HepG2 (cell line): ENCODE results near the gene CCNL1. TPM values are rescaled to one million over a fixed set of nuclear protein-coding genes. Genes with fewer than 3 reads are reported as not detected.
A peak's percentile ranks its signal among the peaks of the same experiment; 100 is the strongest.

Source experiments
- ATAC-seq: fragments of 200-7000 bp; cut with Tn5 transposase; 3 replicates; pipeline ENCODE4 v1.9.1; 2020; ENCODE audit warnings: mild to moderate bottlenecking, moderate library complexity
- BruUV-seq: library from RNA; stranded (reverse); fragments of 400-500 nt; replicated peaks from 2 replicates; lab custom pipeline; 2021; lab: Mats Ljungman, UMichigan
- CTCF ChIA-PET: fragments of 300-600 bp; formaldehyde crosslinking; extraction: SDS; loops from one replicate; lab custom pipeline; 2021; ENCODE audit warnings: low total read pairs, inconsistent platforms, low intra/inter-chr PET ratio; lab: Yijun Ruan, JAX
- POLR2A ChIA-PET: fragments of 350-600 bp; sonication (Branson Sonifier 250); formaldehyde crosslinking; loops from one replicate; lab custom pipeline; 2020; ENCODE audit warnings: antibody characterized with exemption, inconsistent platforms; lab: Yijun Ruan, JAX
- DNase-seq: peaks from one replicate; pipeline ENCODE4 v3.0.0-alpha.2; 2015; ENCODE audit warnings: low spot score
- FAIRE-seq: peaks from 3 replicates; lab custom pipeline; 2011; peaks lifted over from hg19 to GRCh38; lab: Jason Lieb, UNC
- H2AFZ ChIP-seq: one replicate; pipeline ENCODE4 v1.6.1; 2011; ENCODE audit warnings: low read length, inconsistent platforms
- H3K27ac ChIP-seq: fragments of 300-600 bp; 3 replicates; pipeline ENCODE4 v1.8.0; 2011; ENCODE audit warnings: mixed run types, mild to moderate bottlenecking, mixed read lengths, low read length, inconsistent platforms; ENCODE audit not compliant: insufficient read depth; ENCODE audit errors: extremely low read length
- H3K27me3 ChIP-seq, 2 experiments: fragments of 200-600 bp in 1 of 2; 2 replicates in 1 of 2; 3 replicates in 1 of 2; pipeline versions ENCODE4 v1.6.0 to v1.8.0; 2011; ENCODE audit warnings: low read length in 2 of 2, mild to moderate bottlenecking in 2 of 2, moderate library complexity in 2 of 2, inconsistent platforms in 1 of 2; ENCODE audit not compliant: insufficient read depth in 2 of 2, control insufficient read depth in 1 of 2
- H3K36me3 ChIP-seq, 2 experiments: fragments of 200-600 bp in 1 of 2; replicated peaks in 1 of 2; 2 replicates in 1 of 2; 3 replicates in 1 of 2; pipeline versions ENCODE4 v1.5.1 to v1.8.0; 2011; ENCODE audit warnings: low read length in 2 of 2, inconsistent platforms in 1 of 2; ENCODE audit not compliant: insufficient read depth in 2 of 2, control insufficient read depth in 1 of 2
- H3K4me1 ChIP-seq: 2 replicates; pipeline ENCODE4 v1.5.1; 2012; ENCODE audit warnings: low read length, inconsistent platforms; ENCODE audit not compliant: insufficient read depth
- H3K4me2 ChIP-seq: 2 replicates; pipeline ENCODE4 v1.6.0; 2011; ENCODE audit warnings: low read depth, low read length, inconsistent platforms
- H3K4me3 ChIP-seq, 3 experiments: fragments of 200-600 bp in 1 of 3; sonication (generic), shearing (Covaris generic) in 1 of 3; replicated peaks in 1 of 3; 2 replicates each; pipeline ENCODE4 v1.5.1; 2011 to 2016; ENCODE audit warnings: low read length in 3 of 3, inconsistent platforms in 2 of 3, low read depth in 2 of 3, mild to moderate bottlenecking in 2 of 3, control low read depth in 1 of 3, mixed read lengths in 1 of 3; ENCODE audit not compliant: insufficient read depth in 1 of 3
- H3K79me2 ChIP-seq: one replicate; pipeline ENCODE4 v1.6.1; 2011; ENCODE audit warnings: low read length, inconsistent platforms; ENCODE audit not compliant: insufficient read depth
- H3K9ac ChIP-seq: 2 replicates; pipeline ENCODE4 v1.6.0; 2011; ENCODE audit warnings: mild to moderate bottlenecking, low read depth, low read length, inconsistent platforms; ENCODE audit not compliant: insufficient read depth
- H3K9me3 ChIP-seq: 2 replicates; pipeline ENCODE4 v1.5.1; 2012; ENCODE audit warnings: mild to moderate bottlenecking, low read length
- H4K20me1 ChIP-seq: 2 replicates; pipeline ENCODE4 v1.6.0; 2011; ENCODE audit warnings: inconsistent platforms, mild to moderate bottlenecking, low read length, moderate library complexity; ENCODE audit not compliant: insufficient read depth
- DMAP1 ChIP-seq: IDR thresholded peaks from 2 replicates; pipeline ENCODE4 v1.6.1; 2016
- GATA4 ChIP-seq: sonication (generic); IDR thresholded peaks from 2 replicates; pipeline ENCODE4 v1.6.1; 2016; ENCODE audit warnings: antibody characterized with exemption, low read depth, borderline replicate concordance
- IRX3 ChIP-seq: sonication (generic); formaldehyde crosslinking; IDR thresholded peaks from 2 replicates; pipeline ENCODE4 v1.8.1; 2023; ENCODE audit warnings: mild to moderate bottlenecking, low read depth, missing genetic modification reagents, borderline replicate concordance
- RCOR2 ChIP-seq: IDR thresholded peaks from 2 replicates; pipeline ENCODE4 v1.6.1; 2016; ENCODE audit warnings: missing biosample characterization, missing genetic modification reagents
- SMARCC2 ChIP-seq: fragments of 450-650 bp; IDR thresholded peaks from 2 replicates; pipeline ENCODE4 v1.6.1; 2017; ENCODE audit warnings: antibody characterized with exemption, mild to moderate bottlenecking
- ZNF17 ChIP-seq: sonication (generic); formaldehyde crosslinking; IDR thresholded peaks from 2 replicates; pipeline ENCODE4 v1.5.0; 2020; ENCODE audit warnings: mild to moderate bottlenecking, missing genetic modification reagents
- ZNF234 ChIP-seq: sonication (generic); formaldehyde crosslinking; conservative IDR thresholded peaks from 2 replicates; pipeline ENCODE4 v1.5.1; 2020; ENCODE audit warnings: mild to moderate bottlenecking, missing genetic modification reagents
- ZNF34 ChIP-seq: sonication (generic); formaldehyde crosslinking; IDR thresholded peaks from 2 replicates; pipeline ENCODE4 v1.4.0; 2020; ENCODE audit warnings: mild to moderate bottlenecking, missing genetic modification reagents, borderline replicate concordance
- ZNF557 ChIP-seq: sonication (generic); formaldehyde crosslinking; IDR thresholded peaks from 2 replicates; pipeline ENCODE4 v1.4.0; 2020; ENCODE audit warnings: missing genetic modification reagents
- ZNF691 ChIP-seq: sonication (generic); formaldehyde crosslinking; IDR thresholded peaks from 2 replicates; pipeline ENCODE4 v1.4.0; 2020; ENCODE audit warnings: missing genetic modification reagents, low read depth, mild to moderate bottlenecking, borderline replicate concordance
- WGBS: methylation state at CpG from one replicate; pipeline ENCODE4 v1.1.6; 2017; ENCODE audit warnings: low lambda C conversion rate; 5-methylcytosine and 5-hydroxymethylcytosine counted together
- in situ Hi-C: cut with HindIII; loops from 2 replicates; pipeline ENCODE4 v1.10.0; 2017; ENCODE audit warnings: low pct_unique_long_range_greater_than_20kb; ENCODE audit not compliant: extremely low pct_ligation_motif_present
- intact Hi-C: fragments of 100-400 bp; cut with micrococcal nuclease; formaldehyde crosslinking; loops from one replicate; pipeline ENCODE4 v1.10.0; 2022; ENCODE audit not compliant: unreplicated experiment
- polyA plus RNA-seq, 8 experiments: library from polyadenylated mRNA; depleted of rRNA in 3 of 8; stranded (reverse) in 7 of 8; unstranded in 1 of 8; fragments of >200 nt; fragmentation: Illumina TruSeq in 4 of 8; extraction: Trizol in 4 of 8; gene quantifications; 2 replicates each; pipeline versions ENCODE4 v1.2.1 to v1.2.3, GENCODE V29; 2011 to 2016; ENCODE audit warnings: low read depth in 4 of 8, missing spikeins in 1 of 8, mixed read lengths in 1 of 8; ENCODE audit not compliant: insufficient read depth in 1 of 8
- total RNA-seq, 5 experiments: library from RNA; depleted of rRNA; stranded (reverse); fragments of >200 nt; fragmentation: Illumina TruSeq; extraction: Trizol; gene quantifications; 2 replicates each; pipeline ENCODE4 v1.2.3, GENCODE V29; 2016; ENCODE audit warnings: low read depth in 1 of 5
- TF ChIP-seq, protein P1 (sequence below): sonication (generic); formaldehyde crosslinking; IDR thresholded peaks from 2 replicates; pipeline ENCODE4 v1.4.0; 2020; ENCODE audit warnings: low read depth, mild to moderate bottlenecking, missing genetic modification reagents

Gene CCNL1
- total and polyA plus RNA-seq, 2 of the 13 experiments (the other 11 are each of a cell fraction or from before 2014, with no cell fraction given) = 151 to 303 TPM

DNA sequence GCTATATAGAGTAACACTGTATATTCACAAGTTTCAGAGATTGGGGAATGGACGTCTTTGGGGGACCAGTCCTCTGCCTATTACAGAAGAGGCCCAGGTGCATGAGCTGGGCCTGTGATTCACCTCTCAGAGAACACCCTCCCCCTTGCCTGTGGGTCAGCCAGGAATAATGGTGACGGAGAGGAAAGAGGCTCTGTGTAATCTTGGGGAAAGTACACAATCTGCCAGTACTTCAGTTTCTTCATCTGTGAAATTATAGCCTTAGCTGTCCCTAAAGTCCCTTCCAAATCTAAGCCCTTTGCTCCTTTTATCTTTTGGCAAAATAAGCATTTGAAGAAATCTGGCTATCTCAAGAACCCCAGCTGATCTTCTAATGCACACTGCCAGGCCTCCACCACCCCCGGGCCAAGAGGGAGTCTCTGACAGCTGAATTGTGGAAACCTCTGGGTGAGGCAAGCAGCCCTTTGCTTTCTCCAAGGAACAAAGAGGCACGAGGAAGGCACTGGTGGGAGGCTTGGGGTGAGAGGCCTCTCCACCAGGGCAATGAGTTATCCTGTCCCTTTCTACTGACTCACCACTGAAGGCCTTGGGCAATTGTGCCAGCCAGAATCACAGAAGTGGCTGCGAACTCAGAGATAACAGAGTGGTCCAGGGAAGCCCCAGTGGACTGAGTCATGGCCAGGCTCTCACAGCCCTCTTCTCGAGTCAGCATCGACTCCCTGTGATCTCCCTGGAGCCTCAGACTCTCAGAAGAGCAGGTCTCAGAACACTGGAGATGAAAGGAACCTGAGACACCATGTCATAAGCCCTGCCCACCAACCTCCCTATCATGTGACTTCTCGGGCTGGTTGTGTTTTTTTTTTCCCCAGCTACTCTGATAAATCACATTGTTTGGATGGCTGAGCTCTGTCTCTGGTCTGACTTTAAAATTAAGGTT lies 31.8 kb downstream of the CCNL1 start (continued):
- TF ChIP-seq ZNF691 (CRISPR knock-in tag) (peak; percentile 45; the same call in 1 of the 2 replicates), GATA4 (peak; percentile 46; the same call in 1 of the 2 replicates), ZNF34 (CRISPR knock-in tag) (no peak)

DNA sequence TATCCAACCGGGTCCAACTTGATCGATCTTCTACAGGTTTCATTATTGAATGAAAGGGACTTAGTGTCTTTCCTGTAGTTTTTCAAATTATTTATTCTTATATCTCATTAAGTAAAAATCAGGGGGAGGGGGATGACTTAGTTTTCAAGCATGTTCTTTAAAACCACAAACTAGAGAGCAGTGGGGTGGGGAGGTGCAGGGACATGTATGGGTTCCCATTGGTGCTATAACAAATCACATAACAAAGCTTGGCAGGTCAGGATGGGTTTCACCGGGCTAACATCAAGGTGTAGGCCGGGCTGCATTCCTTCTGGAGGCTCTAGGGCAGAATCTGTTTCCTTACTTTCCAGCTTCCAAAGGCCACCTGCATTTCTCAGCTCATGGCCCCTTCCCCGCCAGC lies 32.7 kb downstream of the CCNL1 start:
- H3K36me3 ChIP-seq = no peaks in the 10 kb centered on the region
- H2AFZ ChIP-seq = no peak overlapping the region
- no peak overlapping the region for H3K27ac ChIP-seq
- ChIA-PET POLR2A (interaction anchor here (1.3 to 8.1 kb wide), 9 partner anchors 6 to 50 kb away, joined by 4 to 204 read pairs (median 15); partner anchors contain the start of gene CCNL1), CTCF (no interaction called here)
- no peaks in the 10 kb centered on the region for H3K27me3 ChIP-seq
- H3K4me1 ChIP-seq = peaks cover 95% of the 10 kb centered on the region
- 88% methylated on average over 5 of the region's 5 CpGs for WGBS
- no TSS peak for BruUV-seq
- in situ Hi-C loops (loop anchor here (5.0 kb wide), 1 partner anchor 35 kb away; no protein-coding TSS in a partner anchor), intact Hi-C loops (no loop called here)
- no peaks in the 10 kb centered on the region for H3K79me2 ChIP-seq
- DNase-seq (no peak), FAIRE-seq (no peak), ATAC-seq (no peak)
- no peak overlapping the region for H3K4me3 ChIP-seq
- H3K9ac ChIP-seq = no peak overlapping the region
- TF ChIP-seq ZNF234 (CRISPR knock-in tag) = no peak
- TF ChIP-seq RCOR2 (CRISPR knock-in tag) = no peak
- no peak for TF ChIP-seq IRX3 (CRISPR knock-in tag)
- no peak for TF ChIP-seq DMAP1
- no peak for TF ChIP-seq ZNF17 (CRISPR knock-in tag)
- no peak for TF ChIP-seq ZNF557 (CRISPR knock-in tag)
- TF ChIP-seq SMARCC2 = no peak
- TF ChIP-seq, protein P1, sequence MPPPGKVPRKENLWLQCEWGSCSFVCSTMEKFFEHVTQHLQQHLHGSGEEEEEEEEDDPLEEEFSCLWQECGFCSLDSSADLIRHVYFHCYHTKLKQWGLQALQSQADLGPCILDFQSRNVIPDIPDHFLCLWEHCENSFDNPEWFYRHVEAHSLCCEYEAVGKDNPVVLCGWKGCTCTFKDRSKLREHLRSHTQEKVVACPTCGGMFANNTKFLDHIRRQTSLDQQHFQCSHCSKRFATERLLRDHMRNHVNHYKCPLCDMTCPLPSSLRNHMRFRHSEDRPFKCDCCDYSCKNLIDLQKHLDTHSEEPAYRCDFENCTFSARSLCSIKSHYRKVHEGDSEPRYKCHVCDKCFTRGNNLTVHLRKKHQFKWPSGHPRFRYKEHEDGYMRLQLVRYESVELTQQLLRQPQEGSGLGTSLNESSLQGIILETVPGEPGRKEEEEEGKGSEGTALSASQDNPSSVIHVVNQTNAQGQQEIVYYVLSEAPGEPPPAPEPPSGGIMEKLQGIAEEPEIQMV (CRISPR knock-in tag) = no peak
- H4K20me1 ChIP-seq = no peaks in the 10 kb centered on the region
- no peak overlapping the region for H3K4me2 ChIP-seq
- H3K9me3 ChIP-seq = no peaks in the 10 kb centered on the region
